ENCODE results near the gene IRAK2. TPM values are rescaled to one million over a fixed set of nuclear protein-coding genes. Genes with fewer than 3 reads are reported as not detected.

The IRAK2 gene
- total RNA-seq, 1 donor from 2014 or later, result 1.5 TPM

- no peak for DNase-seq (ENCODE audit: extremely low spot score, unreplicated experiment)
- Mint-ChIP-seq H3K27ac (ENCODE audit: unreplicated experiment) (no peak overlapping the region), H3K9me3 (ENCODE audit: unreplicated experiment) (no peaks in the 10 kb centered on the region), H3K27me3 (ENCODE audit: unreplicated experiment) (no peaks in the 10 kb centered on the region), H3K4me1 (ENCODE audit: unreplicated experiment) (peaks cover 5% of the 10 kb centered on the region), H3K36me3 (ENCODE audit: unreplicated experiment) (peaks cover 40% of the 10 kb centered on the region), H3K4me3 (ENCODE audit: unreplicated experiment) (no peak overlapping the region)
- TF ChIP-seq CTCF (IDR thresholded peaks at IDR 0.05), result no peak
Measured at GRCh38 chr3:10255835-10256234, 91.1 kb downstream of the IRAK2 start.

- DNase-seq (ENCODE audit: extremely low spot score, unreplicated experiment), result no peak
- Mint-ChIP-seq H3K4me1 (ENCODE audit: unreplicated experiment) (peaks cover 11% of the 10 kb centered on the region), H3K27me3 (ENCODE audit: unreplicated experiment) (no peaks in the 10 kb centered on the region), H3K27ac (ENCODE audit: unreplicated experiment) (no peak overlapping the region), H3K9me3 (ENCODE audit: unreplicated experiment) (no peaks in the 10 kb centered on the region), H3K36me3 (ENCODE audit: unreplicated experiment) (peaks cover 46% of the 10 kb centered on the region), H3K4me3 (ENCODE audit: unreplicated experiment) (no peak overlapping the region)
- no peak for TF ChIP-seq CTCF (IDR thresholded peaks at IDR 0.05)
Measured at GRCh38 chr3:10259036-10259435, 94.3 kb downstream of the IRAK2 start.

- Mint-ChIP-seq H3K4me3 (ENCODE audit: unreplicated experiment) (no peak overlapping the region), H3K4me1 (ENCODE audit: unreplicated experiment) (peaks cover 14% of the 10 kb centered on the region)
Measured at GRCh38 chr3:10259798-10260197, 95.1 kb downstream of the IRAK2 start.

GRCh38 chr3:10260211-10260701, 95.5 kb downstream of the IRAK2 start:
- Mint-ChIP-seq H3K27ac (ENCODE audit: unreplicated experiment) (no peak overlapping the region), H3K4me3 (ENCODE audit: unreplicated experiment) (no peak overlapping the region), H3K27me3 (ENCODE audit: unreplicated experiment) (no peaks in the 10 kb centered on the region), H3K4me1 (ENCODE audit: unreplicated experiment) (peaks cover 14% of the 10 kb centered on the region), H3K9me3 (ENCODE audit: unreplicated experiment) (no peaks in the 10 kb centered on the region), H3K36me3 (ENCODE audit: unreplicated experiment) (peaks cover 47% of the 10 kb centered on the region)
- DNase-seq (ENCODE audit: extremely low spot score, unreplicated experiment), result no peak
- TF ChIP-seq CTCF (IDR thresholded peaks at IDR 0.05), result no peak

More at GRCh38 chr3:10259798-10260197, 95.1 kb downstream of the IRAK2 start:
- Mint-ChIP-seq H3K27me3 (ENCODE audit: unreplicated experiment) (no peaks in the 10 kb centered on the region), H3K9me3 (ENCODE audit: unreplicated experiment) (no peaks in the 10 kb centered on the region), H3K27ac (ENCODE audit: unreplicated experiment) (no peak overlapping the region), H3K36me3 (ENCODE audit: unreplicated experiment) (peaks cover 47% of the 10 kb centered on the region)
- DNase-seq (ENCODE audit: extremely low spot score, unreplicated experiment), result no peak
- no peak for TF ChIP-seq CTCF (IDR thresholded peaks at IDR 0.05)

- H3K36me3 Mint-ChIP-seq (ENCODE audit: unreplicated experiment), result peaks cover 44% of the 10 kb centered on the region
- no peaks in the 10 kb centered on the region for H3K27me3 Mint-ChIP-seq (ENCODE audit: unreplicated experiment)
- H3K4me3 Mint-ChIP-seq (ENCODE audit: unreplicated experiment), result no peak overlapping the region
- TF ChIP-seq CTCF (IDR thresholded peaks at IDR 0.05), result no peak
- H3K27ac Mint-ChIP-seq (ENCODE audit: unreplicated experiment), result no peak overlapping the region
- peaks cover 12% of the 10 kb centered on the region for H3K4me1 Mint-ChIP-seq (ENCODE audit: unreplicated experiment)
- no peaks in the 10 kb centered on the region for H3K9me3 Mint-ChIP-seq (ENCODE audit: unreplicated experiment)
- no peak for DNase-seq (ENCODE audit: extremely low spot score, unreplicated experiment)
Measured at GRCh38 chr3:10262027-10262426, 97.3 kb downstream of the IRAK2 start.
